ENCODE data around the gene NUSAP1.

GRCh38 chr15:41337047-41337446 lies 4.4 kb downstream of the NUSAP1 start:
- no peak for TF ChIP-seq CTCF (IDR thresholded peaks at IDR 0.05)
- no peak for TF ChIP-seq POLR2AphosphoS5 (IDR thresholded peaks at IDR 0.05)
- no peak for TF ChIP-seq POLR2A (IDR thresholded peaks at IDR 0.05)
- no peak for TF ChIP-seq EP300 (IDR thresholded peaks at IDR 0.05)

All from gastroesophageal sphincter (tissue), 3 donors.